HG02763 (cell line): ENCODE data around the gene BLTP2.
A peak's percentile ranks its signal among the peaks of the same experiment; 100 is the strongest.

Experiments
- ATAC-seq: cut with Tn5 transposase; IDR thresholded peaks from one replicate; pipeline ENCODE4 v1.9.1; 2021; ENCODE audit warnings: mild to moderate bottlenecking, moderate library complexity; ENCODE audit not compliant: unreplicated experiment

BLTP2 gene

GRCh38 chr17:28599311-28600184, 45.4 kb downstream of the BLTP2 start:
- peak; percentile 37 for ATAC-seq

- peak; percentile 85 for ATAC-seq
Observed at GRCh38 chr17:28598799-28599310, 46.1 kb downstream of the BLTP2 start, which contains the start of gene SPAG5. Gene SPAG5, minus strand, starts transcription at chr17:28599025. Its CDS starts 79 bp downstream, at chr17:28598946.

- no peak for ATAC-seq
Observed at GRCh38 chr17:28598389-28598788, 46.6 kb downstream of the BLTP2 start.

- ATAC-seq, result no peak
Observed at GRCh38 chr17:28597606-28598383, 47.2 kb downstream of the BLTP2 start.
